Gastroesophageal sphincter (tissue), 3 donors: ENCODE data around the gene PCDHGA11.

Experiments used
- POLR2A ChIP-seq, 2 donors: fragments of 450-650 bp; IDR thresholded peaks; one replicate each; pipeline ENCODE4 v1.6.1; 2017; ENCODE audit warnings: antibody characterized with exemption in 2 of 2, mild to moderate bottlenecking in 2 of 2, moderate library complexity in 1 of 2
- TF ChIP-seq, protein P1 (sequence below), 4 experiments: fragments of 200-600 bp in 2 of 4; fragments of 450-650 bp in 2 of 4; sonication (generic) in 1 of 4; IDR thresholded peaks; one replicate each; pipeline ENCODE4 v1.5.1; 2017 to 2019; ENCODE audit warnings: antibody characterized with exemption in 4 of 4, mild to moderate bottlenecking in 2 of 4, moderate library complexity in 2 of 4

DNA sequence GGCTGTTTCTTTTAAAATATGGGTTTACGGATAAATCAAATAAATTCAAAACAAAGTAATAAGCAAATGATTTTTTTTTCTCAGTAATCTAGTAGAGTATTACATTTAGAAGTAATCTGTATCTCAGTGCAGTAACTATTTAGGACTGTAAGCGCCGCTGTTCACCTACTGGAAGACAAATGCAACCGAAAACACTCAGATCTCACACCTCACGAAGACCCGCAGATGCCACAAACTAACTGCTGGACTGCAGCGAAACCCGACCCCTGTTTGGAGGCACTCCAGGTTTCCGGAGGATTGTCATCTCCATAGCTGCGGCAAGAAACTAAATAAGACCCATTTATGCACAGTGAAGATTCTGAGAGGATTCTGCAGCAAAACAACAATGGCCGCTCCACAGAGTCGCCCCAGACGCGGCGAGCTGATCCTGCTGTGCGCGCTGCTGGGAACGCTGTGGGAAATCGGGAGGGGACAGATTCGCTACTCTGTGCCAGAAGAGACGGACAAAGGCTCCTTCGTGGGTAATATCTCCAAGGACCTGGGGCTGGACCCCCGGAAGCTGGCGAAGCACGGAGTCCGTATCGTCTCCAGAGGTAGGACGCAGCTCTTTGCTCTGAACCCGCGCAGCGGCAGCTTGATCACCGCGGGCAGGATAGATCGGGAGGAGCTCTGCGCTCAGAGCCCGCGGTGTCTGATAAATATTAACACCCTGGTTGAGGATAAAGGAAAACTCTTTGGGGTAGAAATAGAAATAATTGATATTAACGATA, 28.2 kb upstream of the PCDHGA11 start, which contains the start of gene PCDHGA8:
- TF ChIP-seq POLR2A (IDR thresholded peaks at IDR 0.05), result no peak
- TF ChIP-seq, protein P1, sequence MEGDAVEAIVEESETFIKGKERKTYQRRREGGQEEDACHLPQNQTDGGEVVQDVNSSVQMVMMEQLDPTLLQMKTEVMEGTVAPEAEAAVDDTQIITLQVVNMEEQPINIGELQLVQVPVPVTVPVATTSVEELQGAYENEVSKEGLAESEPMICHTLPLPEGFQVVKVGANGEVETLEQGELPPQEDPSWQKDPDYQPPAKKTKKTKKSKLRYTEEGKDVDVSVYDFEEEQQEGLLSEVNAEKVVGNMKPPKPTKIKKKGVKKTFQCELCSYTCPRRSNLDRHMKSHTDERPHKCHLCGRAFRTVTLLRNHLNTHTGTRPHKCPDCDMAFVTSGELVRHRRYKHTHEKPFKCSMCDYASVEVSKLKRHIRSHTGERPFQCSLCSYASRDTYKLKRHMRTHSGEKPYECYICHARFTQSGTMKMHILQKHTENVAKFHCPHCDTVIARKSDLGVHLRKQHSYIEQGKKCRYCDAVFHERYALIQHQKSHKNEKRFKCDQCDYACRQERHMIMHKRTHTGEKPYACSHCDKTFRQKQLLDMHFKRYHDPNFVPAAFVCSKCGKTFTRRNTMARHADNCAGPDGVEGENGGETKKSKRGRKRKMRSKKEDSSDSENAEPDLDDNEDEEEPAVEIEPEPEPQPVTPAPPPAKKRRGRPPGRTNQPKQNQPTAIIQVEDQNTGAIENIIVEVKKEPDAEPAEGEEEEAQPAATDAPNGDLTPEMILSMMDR (IDR thresholded peaks at IDR 0.05), result no peak
